Measurements from ENCODE around the gene PDE4D. TPM values are rescaled to one million over a fixed set of nuclear protein-coding genes. Genes with fewer than 3 reads are reported as not detected.

Gene PDE4D
- total RNA-seq, 4 donors from 2014 or later, result 15.9 to 66.3 (median 48.7) TPM

- WGBS, 2 donors, result 84 to 85% methylated on average over 3 of the region's 3 CpGs
- no peaks in the 10 kb centered on the region for H3K27me3 ChIP-seq
- no peak overlapping the region for H3K27ac ChIP-seq
- no peak for TF ChIP-seq POLR2A (IDR thresholded peaks at IDR 0.05)
- TF ChIP-seq CTCF (IDR thresholded peaks at IDR 0.05), result no peak
- TF ChIP-seq EP300 (IDR thresholded peaks at IDR 0.05), result no peak
- H3K36me3 ChIP-seq, result no peaks in the 10 kb centered on the region
- H3K4me1 ChIP-seq, result peaks cover 0 to 20% (median 6%) of the 10 kb centered on the region in 4 donors
- DNase-seq (ENCODE audit: low spot score in 2 of 2), result no peak
- H3K9me3 ChIP-seq, result no peaks in the 10 kb centered on the region
- H3K4me3 ChIP-seq, result no peak overlapping the region
Observed at GRCh38 chr5:59321642-59322041, 571.9 kb downstream of the PDE4D start.

DNA sequence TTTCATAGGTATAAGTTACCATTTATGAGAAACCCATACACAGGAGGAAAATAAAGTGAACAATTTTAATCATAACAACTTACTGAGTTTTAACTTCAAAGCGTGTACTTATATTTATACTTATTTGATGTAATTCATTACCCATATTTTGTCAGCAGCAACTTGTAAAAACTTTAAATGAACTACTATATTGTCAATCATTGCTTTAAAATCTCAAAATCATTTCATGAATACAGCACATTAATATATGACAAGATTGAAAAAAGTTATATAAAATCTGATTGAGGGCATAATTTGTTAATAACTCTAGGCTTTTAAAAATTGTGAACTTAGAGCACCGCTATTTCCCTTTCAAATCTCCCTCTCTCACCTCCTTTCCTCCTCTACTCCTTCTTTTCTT lies 573.1 kb downstream of the PDE4D start:
- 95 to 96% methylated on average over 2 of the region's 2 CpGs for WGBS, 2 donors
- H3K36me3 ChIP-seq, result no peaks in the 10 kb centered on the region
- no peak for TF ChIP-seq POLR2A (IDR thresholded peaks at IDR 0.05)
- TF ChIP-seq CTCF (IDR thresholded peaks at IDR 0.05), result no peak
- no peak for TF ChIP-seq EP300 (IDR thresholded peaks at IDR 0.05)
- DNase-seq (ENCODE audit: low spot score in 2 of 2), result no peak
- H3K9me3 ChIP-seq, result no peaks in the 10 kb centered on the region
- H3K27ac ChIP-seq, result no peak overlapping the region
- peaks cover 0 to 20% (median 6%) of the 10 kb centered on the region in 4 donors for H3K4me1 ChIP-seq
- H3K27me3 ChIP-seq, result no peaks in the 10 kb centered on the region
- H3K4me3 ChIP-seq, result no peak overlapping the region

GRCh38 chr5:59319250-59319649 lies 574.3 kb downstream of the PDE4D start:
- DNase-seq (ENCODE audit: low spot score in 2 of 2), result no peak
- Histone ChIP-seq H3K36me3 (no peaks in the 10 kb centered on the region), H3K9me3 (no peaks in the 10 kb centered on the region), H3K4me1 (peaks cover 0 to 20% (median 6%) of the 10 kb centered on the region in 4 donors), H3K27ac (no peak overlapping the region), H3K4me3 (no peak overlapping the region), H3K27me3 (no peaks in the 10 kb centered on the region)
- no peak for TF ChIP-seq EP300 (IDR thresholded peaks at IDR 0.05)
- TF ChIP-seq POLR2A (IDR thresholded peaks at IDR 0.05), result no peak
- no peak for TF ChIP-seq CTCF (IDR thresholded peaks at IDR 0.05)

- peak overlapping the region in 3 of 4 donors; percentile 29 to 51 (median 47) for H3K27ac ChIP-seq
- WGBS, 2 donors, result 41 to 42% methylated on average over 4 of the region's 4 CpGs
- H3K4me1 ChIP-seq, result peaks cover 0 to 20% (median 6%) of the 10 kb centered on the region in 4 donors
- no peaks in the 10 kb centered on the region for H3K27me3 ChIP-seq
- DNase-seq (ENCODE audit: low spot score in 2 of 2), result no peak
- no peaks in the 10 kb centered on the region for H3K36me3 ChIP-seq
- H3K4me3 ChIP-seq, result no peak overlapping the region
- H3K9me3 ChIP-seq, result no peaks in the 10 kb centered on the region
- TF ChIP-seq EP300 (IDR thresholded peaks at IDR 0.05), result no peak
- no peak for TF ChIP-seq POLR2A (IDR thresholded peaks at IDR 0.05)
- no peak for TF ChIP-seq CTCF (IDR thresholded peaks at IDR 0.05)
Observed at GRCh38 chr5:59317774-59318205, 575.7 kb downstream of the PDE4D start.

DNA sequence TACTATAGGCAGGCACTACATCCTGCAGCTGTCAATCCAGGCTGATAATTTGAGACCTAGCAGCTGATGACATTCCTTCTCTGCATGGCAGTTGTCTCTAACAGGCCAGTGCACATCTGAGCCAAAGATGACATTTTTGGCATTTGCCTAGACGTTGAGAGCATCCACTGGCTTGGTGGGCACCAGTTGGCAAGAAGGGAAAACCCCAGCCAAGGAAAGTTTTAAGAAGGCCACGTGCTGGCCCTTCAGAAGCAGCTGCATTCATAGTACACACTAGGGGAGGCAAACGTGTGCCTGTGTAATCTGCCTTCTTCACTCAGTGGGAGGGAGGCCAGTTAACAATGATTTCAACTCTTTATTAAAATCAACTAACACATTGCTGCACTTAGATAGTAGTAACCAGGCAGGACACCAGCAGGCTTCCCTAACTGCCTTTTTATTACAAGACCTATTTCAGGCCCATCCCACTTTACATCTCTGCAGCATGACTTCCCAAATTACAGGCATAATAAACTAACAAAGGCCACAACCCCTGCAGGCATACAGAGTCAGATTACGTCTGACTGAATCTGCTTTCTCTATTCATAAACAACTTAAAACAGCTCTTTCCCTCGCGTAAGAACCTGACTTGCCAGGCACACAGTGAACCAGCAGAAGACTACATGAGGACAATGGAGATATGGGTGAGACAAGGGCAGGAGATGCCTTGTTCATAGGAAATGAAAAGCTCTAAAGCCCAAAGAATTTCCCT lies 576.3 kb downstream of the PDE4D start:
- Histone ChIP-seq H3K27me3 (no peaks in the 10 kb centered on the region), H3K27ac (peak overlapping the region; percentile 5 to 51 (median 38)), H3K4me3 (no peak overlapping the region), H3K4me1 (peaks cover 0 to 20% (median 6%) of the 10 kb centered on the region in 4 donors), H3K36me3 (no peaks in the 10 kb centered on the region), H3K9me3 (no peaks in the 10 kb centered on the region)
- peak in 1 of 2 donors; percentile 19 for DNase-seq (ENCODE audit: low spot score in 2 of 2)
- 30 to 34% methylated on average over 6 of the region's 6 CpGs for WGBS, 2 donors
- TF ChIP-seq POLR2A (IDR thresholded peaks at IDR 0.05), result no peak
- TF ChIP-seq EP300 (IDR thresholded peaks at IDR 0.05), result peak; percentile 27 to 29

Data from tibial nerve (tissue), 4 donors.